H9 (cell line): Measurements from ENCODE around the gene TMEM120A. TPM values are rescaled to one million over a fixed set of nuclear protein-coding genes. Genes with fewer than 3 reads are reported as not detected.

ENCODE experiments used
- DNase-seq: peaks from one replicate; pipeline ENCODE4 v3.0.0-alpha.2; 2017
- H2AFZ ChIP-seq: one replicate; pipeline ENCODE4 v1.6.1; 2013; ENCODE audit warnings: mild to moderate bottlenecking, low read length, control low read depth, moderate library complexity
- H2AK5ac ChIP-seq: 2 replicates; pipeline ENCODE4 v1.6.1; 2013; ENCODE audit warnings: low read length, control low read depth, mixed read lengths; ENCODE audit not compliant: insufficient read length
- H2BK120ac ChIP-seq: one replicate; pipeline ENCODE4 v1.6.1; 2013; ENCODE audit warnings: low read depth, mild to moderate bottlenecking, low read length, control low read depth, inconsistent platforms; ENCODE audit not compliant: poor library complexity, severe bottlenecking
- H2BK12ac ChIP-seq: 2 replicates; pipeline ENCODE4 v1.6.1; 2013; ENCODE audit warnings: low read length, control low read depth, mixed read lengths, low read depth; ENCODE audit not compliant: insufficient read length
- H2BK15ac ChIP-seq: 2 replicates; pipeline ENCODE4 v1.6.1; 2013; ENCODE audit warnings: low read depth, low read length, control low read depth
- H2BK20ac ChIP-seq: one replicate; pipeline ENCODE4 v1.6.1; 2013; ENCODE audit warnings: low read depth, mild to moderate bottlenecking, low read length, control low read depth, inconsistent platforms; ENCODE audit not compliant: poor library complexity, severe bottlenecking
- H2BK5ac ChIP-seq: 2 replicates; pipeline ENCODE4 v1.6.1; 2013; ENCODE audit warnings: low read length, control low read depth, mixed read lengths; ENCODE audit not compliant: insufficient read length
- H3K14ac ChIP-seq: 2 replicates; pipeline ENCODE4 v1.6.1; 2013; ENCODE audit warnings: low read length, control low read depth; ENCODE audit not compliant: insufficient read depth
- H3K18ac ChIP-seq: 2 replicates; pipeline ENCODE4 v1.6.1; 2013; ENCODE audit warnings: low read depth, mild to moderate bottlenecking, mixed read lengths, low read length, control low read depth; ENCODE audit not compliant: insufficient read length
- H3K23ac ChIP-seq: 2 replicates; pipeline ENCODE4 v1.6.1; 2013; ENCODE audit warnings: low read length, control low read depth, mixed read lengths, low read depth; ENCODE audit not compliant: insufficient read length
- H3K23me2 ChIP-seq: 2 replicates; pipeline ENCODE4 v1.6.1; 2013; ENCODE audit warnings: low read depth, mild to moderate bottlenecking, mixed read lengths, low read length, control low read depth; ENCODE audit not compliant: insufficient read length, poor library complexity, severe bottlenecking
- H3K27ac ChIP-seq: 2 replicates; pipeline ENCODE4 v1.5.1; 2013; ENCODE audit warnings: low read length, control low read depth, mixed read lengths, low read depth; ENCODE audit not compliant: insufficient read length
- H3K27me3 ChIP-seq: 2 replicates; pipeline ENCODE4 v1.6.1; 2013; ENCODE audit warnings: low read length, control low read depth, inconsistent platforms; ENCODE audit not compliant: insufficient read depth
- H3K4ac ChIP-seq: 2 replicates; pipeline ENCODE4 v1.6.1; 2013; ENCODE audit warnings: low read depth, mild to moderate bottlenecking, control low read depth, inconsistent platforms, low read length, moderate library complexity
- H3K4me1 ChIP-seq: 2 replicates; pipeline ENCODE4 v1.6.1; 2013; ENCODE audit warnings: low read length, control low read depth, inconsistent platforms; ENCODE audit not compliant: insufficient read depth
- H3K4me2 ChIP-seq: 2 replicates; pipeline ENCODE4 v1.6.1; 2013; ENCODE audit warnings: low read length, control low read depth, mixed read lengths; ENCODE audit not compliant: insufficient read length, insufficient read depth
- H3K56ac ChIP-seq: 2 replicates; pipeline ENCODE4 v1.6.1; 2013; ENCODE audit warnings: low read depth, mild to moderate bottlenecking, mixed read lengths, low read length, control low read depth; ENCODE audit not compliant: insufficient read length
- H3K79me1 ChIP-seq: 2 replicates; pipeline ENCODE4 v1.6.1; 2013; ENCODE audit warnings: low read depth, mild to moderate bottlenecking, moderate library complexity, low read length, control low read depth, inconsistent platforms; ENCODE audit not compliant: insufficient read depth, poor library complexity, severe bottlenecking
- H3K79me2 ChIP-seq: 2 replicates; pipeline ENCODE4 v1.6.1; 2013; ENCODE audit warnings: low read length, control low read depth, inconsistent platforms; ENCODE audit not compliant: insufficient read depth
- H3K9ac ChIP-seq: 2 replicates; pipeline ENCODE4 v1.6.1; 2013; ENCODE audit warnings: low read length, control low read depth, mixed read lengths; ENCODE audit not compliant: insufficient read length; ENCODE audit errors: extremely low read depth
- H3K9me3 ChIP-seq: one replicate; pipeline ENCODE4 v1.6.1; 2013; ENCODE audit warnings: low read depth, low read length, inconsistent platforms; ENCODE audit not compliant: control insufficient read depth
- H3T11ph ChIP-seq: one replicate; pipeline ENCODE4 v1.6.1; 2013; ENCODE audit warnings: mild to moderate bottlenecking, low read length, control low read depth, inconsistent platforms
- H4K20me1 ChIP-seq: one replicate; pipeline ENCODE4 v1.6.1; 2013; ENCODE audit not compliant: control insufficient read depth, insufficient read length, insufficient read depth
- H4K5ac ChIP-seq: 2 replicates; pipeline ENCODE4 v1.6.1; 2013; ENCODE audit warnings: low read depth, mild to moderate bottlenecking, mixed read lengths, low read length, control low read depth; ENCODE audit not compliant: insufficient read length
- H4K8ac ChIP-seq: replicated peaks from 2 replicates; pipeline ENCODE4 v1.6.1; 2013; ENCODE audit warnings: low read length, control low read depth, mixed read lengths, low read depth; ENCODE audit not compliant: insufficient read length
- H4K91ac ChIP-seq: 2 replicates; pipeline ENCODE4 v1.6.1; 2013; ENCODE audit warnings: low read depth, mild to moderate bottlenecking, moderate library complexity, mixed read lengths, low read length, control low read depth; ENCODE audit not compliant: insufficient read length
- H3K27ac Mint-ChIP-seq, 3 experiments: 2 replicates in 2 of 3; 3 replicates in 1 of 3; pipeline ENCODE4 v1.8.0; 2020 to 2021; ENCODE audit warnings: mixed read lengths in 3 of 3, mild to moderate bottlenecking in 1 of 3, moderate library complexity in 1 of 3
- H3K27me3 Mint-ChIP-seq: 2 replicates; pipeline ENCODE4 v1.8.0; 2021; ENCODE audit warnings: low read depth, mild to moderate bottlenecking, moderate library complexity, mixed read lengths
- H3K36me3 Mint-ChIP-seq, 3 experiments: 2 replicates in 2 of 3; 3 replicates in 1 of 3; pipeline ENCODE4 v1.8.0; 2020 to 2021; ENCODE audit warnings: low read depth in 3 of 3, mixed read lengths in 3 of 3; ENCODE audit not compliant: insufficient read depth in 1 of 3
- H3K4me1 Mint-ChIP-seq, 2 experiments: 2 replicates each; pipeline ENCODE4 v1.8.0; 2020; ENCODE audit warnings: mixed read lengths in 2 of 2
- H3K4me3 Mint-ChIP-seq, 2 experiments: 2 replicates in 1 of 2; 3 replicates in 1 of 2; pipeline ENCODE4 v1.8.0; 2020 to 2021; ENCODE audit warnings: mild to moderate bottlenecking in 2 of 2, mixed read lengths in 2 of 2, moderate library complexity in 1 of 2
- H3K9me3 Mint-ChIP-seq, 2 experiments: 2 replicates in 1 of 2; 3 replicates in 1 of 2; pipeline ENCODE4 v1.8.0; 2020; ENCODE audit warnings: mild to moderate bottlenecking in 2 of 2, mixed read lengths in 2 of 2, moderate library complexity in 1 of 2
- WGBS: extraction: QIAGEN DNeasy Blood & Tissue Kit; methylation state at CpG from one replicate; pipeline ENCODE4 v1.1.7; 2013; ENCODE audit warnings: missing lambda C conversion rate, low lambda C conversion rate, mixed read lengths; ENCODE audit not compliant: insufficient read length; ENCODE audit errors: extremely low coverage; 5-methylcytosine and 5-hydroxymethylcytosine counted together
- total RNA-seq: library from RNA; stranded (reverse); gene quantifications from 2 replicates; pipeline ENCODE4 v1.2.1, GENCODE V29; 2021
- TF ChIP-seq, protein P1 (sequence below): fragments of 200-600 bp; sonication (generic); conservative IDR thresholded peaks from 3 replicates; pipeline ENCODE4 v1.8.0; 2021; ENCODE audit warnings: antibody characterized with exemption, mild to moderate bottlenecking

The TMEM120A gene
- total RNA-seq, 1 experiment from 2014 or later: 30.0 TPM

GRCh38 chr7:75996476-75996875 lies 2.1 kb upstream of the TMEM120A start:
- H2BK12ac ChIP-seq: no peak overlapping the region
- Mint-ChIP-seq H3K9me3 (no peaks in the 10 kb centered on the region), H3K27me3 (no peaks in the 10 kb centered on the region; the same call in 1 of the 2 replicates), H3K27ac (no peak overlapping the region; a peak in 1 of 7 replicates), H3K36me3 (peaks cover 8 to 24% (median 22%) of the 10 kb centered on the region in 3 experiments), H3K4me3 (no peak overlapping the region), H3K4me1 (peaks cover 9 to 24% of the 10 kb centered on the region in 2 experiments)
- no peak overlapping the region for H4K8ac ChIP-seq
- H3K23me2 ChIP-seq: peaks cover 15% of the 10 kb centered on the region
- H3K9ac ChIP-seq: no peak overlapping the region
- H3T11ph ChIP-seq: no peak overlapping the region
- no peak overlapping the region for H3K18ac ChIP-seq
- H3K56ac ChIP-seq: no peak overlapping the region
- H3K4ac ChIP-seq: no peak overlapping the region
- no peak overlapping the region for H4K91ac ChIP-seq
- TF ChIP-seq, protein P1, sequence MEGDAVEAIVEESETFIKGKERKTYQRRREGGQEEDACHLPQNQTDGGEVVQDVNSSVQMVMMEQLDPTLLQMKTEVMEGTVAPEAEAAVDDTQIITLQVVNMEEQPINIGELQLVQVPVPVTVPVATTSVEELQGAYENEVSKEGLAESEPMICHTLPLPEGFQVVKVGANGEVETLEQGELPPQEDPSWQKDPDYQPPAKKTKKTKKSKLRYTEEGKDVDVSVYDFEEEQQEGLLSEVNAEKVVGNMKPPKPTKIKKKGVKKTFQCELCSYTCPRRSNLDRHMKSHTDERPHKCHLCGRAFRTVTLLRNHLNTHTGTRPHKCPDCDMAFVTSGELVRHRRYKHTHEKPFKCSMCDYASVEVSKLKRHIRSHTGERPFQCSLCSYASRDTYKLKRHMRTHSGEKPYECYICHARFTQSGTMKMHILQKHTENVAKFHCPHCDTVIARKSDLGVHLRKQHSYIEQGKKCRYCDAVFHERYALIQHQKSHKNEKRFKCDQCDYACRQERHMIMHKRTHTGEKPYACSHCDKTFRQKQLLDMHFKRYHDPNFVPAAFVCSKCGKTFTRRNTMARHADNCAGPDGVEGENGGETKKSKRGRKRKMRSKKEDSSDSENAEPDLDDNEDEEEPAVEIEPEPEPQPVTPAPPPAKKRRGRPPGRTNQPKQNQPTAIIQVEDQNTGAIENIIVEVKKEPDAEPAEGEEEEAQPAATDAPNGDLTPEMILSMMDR: no peak
- no peaks in the 10 kb centered on the region for H3K79me1 ChIP-seq
- H3K14ac ChIP-seq: no peak overlapping the region
- no peaks in the 10 kb centered on the region for H3K9me3 ChIP-seq
- no peaks in the 10 kb centered on the region for H4K20me1 ChIP-seq
- H2AK5ac ChIP-seq: no peak overlapping the region
- no peak overlapping the region for H3K4me2 ChIP-seq
- no peaks in the 10 kb centered on the region for H3K4me1 ChIP-seq
- no peaks in the 10 kb centered on the region for H3K79me2 ChIP-seq
- no peak overlapping the region for H2BK20ac ChIP-seq
- H3K27me3 ChIP-seq: no peaks in the 10 kb centered on the region
- no peak for DNase-seq
- no peak overlapping the region for H4K5ac ChIP-seq
- H3K27ac ChIP-seq: no peak overlapping the region
- H2BK5ac ChIP-seq: no peak overlapping the region
- no peak overlapping the region for H2AFZ ChIP-seq
- no CpG with 5 or more reads among the region's 4 CpGs for WGBS
- H2BK15ac ChIP-seq: no peak overlapping the region
- H3K23ac ChIP-seq: no peak overlapping the region
- H2BK120ac ChIP-seq: no peak overlapping the region
